Fibroblast of villous mesenchyme (primary cell): ENCODE data around the gene FOXO6. TPM values are rescaled to one million over a fixed set of nuclear protein-coding genes. Genes with fewer than 3 reads are reported as not detected.
A peak's percentile ranks its signal among the peaks of the same experiment; 100 is the strongest.

Experiments used
- DNase-seq: peaks from one replicate; pipeline ENCODE4 v3.0.0-alpha.2; 2010; ENCODE audit warnings: low read depth
- H3K4me3 ChIP-seq: 2 replicates; pipeline ENCODE4 v1.5.1; 2011; ENCODE audit warnings: low read depth, mild to moderate bottlenecking, low read length
- CTCF ChIP-seq: IDR thresholded peaks from 2 replicates; pipeline ENCODE4 v1.5.1; 2012; ENCODE audit warnings: low read depth, mild to moderate bottlenecking, low read length; ENCODE audit not compliant: insufficient read depth
- total RNA-seq: library from RNA; depleted of rRNA; stranded (reverse); fragments of >200 nt; gene quantifications from 2 replicates; pipeline ENCODE4 v1.2.3, GENCODE V29; 2012

Gene FOXO6
- total RNA-seq, 1 donor: not detected

- no peak for TF ChIP-seq CTCF
- no peak for DNase-seq
- H3K4me3 ChIP-seq: no peak overlapping the region
Observed at GRCh38 chr1:41378222-41378621, 17.0 kb downstream of the FOXO6 start.

GRCh38 chr1:41378999-41379737, 17.9 kb downstream of the FOXO6 start:
- no peak for DNase-seq
- H3K4me3 ChIP-seq: no peak overlapping the region
- no peak for TF ChIP-seq CTCF

GRCh38 chr1:41379738-41380130, 18.5 kb downstream of the FOXO6 start:
- no peak overlapping the region for H3K4me3 ChIP-seq
- DNase-seq: no peak
- no peak for TF ChIP-seq CTCF

- DNase-seq: no peak
- TF ChIP-seq CTCF: no peak
- no peak overlapping the region for H3K4me3 ChIP-seq
Observed at GRCh38 chr1:41380195-41380594, 19.0 kb downstream of the FOXO6 start.

- peak overlapping the region; percentile 32 for H3K4me3 ChIP-seq
- DNase-seq: no peak
- TF ChIP-seq CTCF: no peak
Observed at GRCh38 chr1:41380979-41381691, 19.9 kb downstream of the FOXO6 start.

- peak overlapping the region; percentile 36 for H3K4me3 ChIP-seq
- TF ChIP-seq CTCF: no peak
- peak; percentile 12 for DNase-seq
Observed at GRCh38 chr1:41381692-41382479, 20.7 kb downstream of the FOXO6 start.
